HepG2 (cell line): Measurements from ENCODE around the gene OR1S1. TPM values are rescaled to one million over a fixed set of nuclear protein-coding genes. Genes with fewer than 3 reads are reported as not detected.

Source experiments
- ATAC-seq: fragments of 200-7000 bp; cut with Tn5 transposase; 3 replicates; pipeline ENCODE4 v1.9.1; 2020; ENCODE audit warnings: mild to moderate bottlenecking, moderate library complexity
- BruUV-seq: library from RNA; stranded (reverse); fragments of 400-500 nt; replicated peaks from 2 replicates; lab custom pipeline; 2021; lab: Mats Ljungman, UMichigan
- CTCF ChIA-PET: fragments of 300-600 bp; formaldehyde crosslinking; extraction: SDS; loops from one replicate; lab custom pipeline; 2021; ENCODE audit warnings: low total read pairs, inconsistent platforms, low intra/inter-chr PET ratio; lab: Yijun Ruan, JAX
- POLR2A ChIA-PET: fragments of 350-600 bp; sonication (Branson Sonifier 250); formaldehyde crosslinking; loops from one replicate; lab custom pipeline; 2020; ENCODE audit warnings: antibody characterized with exemption, inconsistent platforms; lab: Yijun Ruan, JAX
- DNase-seq: peaks from one replicate; pipeline ENCODE4 v3.0.0-alpha.2; 2015; ENCODE audit warnings: low spot score
- FAIRE-seq: peaks from 3 replicates; lab custom pipeline; 2011; peaks lifted over from hg19 to GRCh38; lab: Jason Lieb, UNC
- H2AFZ ChIP-seq: one replicate; pipeline ENCODE4 v1.6.1; 2011; ENCODE audit warnings: low read length, inconsistent platforms
- H3K27ac ChIP-seq: fragments of 300-600 bp; 3 replicates; pipeline ENCODE4 v1.8.0; 2011; ENCODE audit warnings: mixed run types, mild to moderate bottlenecking, mixed read lengths, low read length, inconsistent platforms; ENCODE audit not compliant: insufficient read depth; ENCODE audit errors: extremely low read length
- H3K27me3 ChIP-seq, 2 experiments: fragments of 200-600 bp in 1 of 2; 2 replicates in 1 of 2; 3 replicates in 1 of 2; pipeline versions ENCODE4 v1.6.0 to v1.8.0; 2011; ENCODE audit warnings: low read length in 2 of 2, mild to moderate bottlenecking in 2 of 2, moderate library complexity in 2 of 2, inconsistent platforms in 1 of 2; ENCODE audit not compliant: insufficient read depth in 2 of 2, control insufficient read depth in 1 of 2
- H3K36me3 ChIP-seq, 2 experiments: fragments of 200-600 bp in 1 of 2; replicated peaks in 1 of 2; 2 replicates in 1 of 2; 3 replicates in 1 of 2; pipeline versions ENCODE4 v1.5.1 to v1.8.0; 2011; ENCODE audit warnings: low read length in 2 of 2, inconsistent platforms in 1 of 2; ENCODE audit not compliant: insufficient read depth in 2 of 2, control insufficient read depth in 1 of 2
- H3K4me1 ChIP-seq: 2 replicates; pipeline ENCODE4 v1.5.1; 2012; ENCODE audit warnings: low read length, inconsistent platforms; ENCODE audit not compliant: insufficient read depth
- H3K4me2 ChIP-seq: 2 replicates; pipeline ENCODE4 v1.6.0; 2011; ENCODE audit warnings: low read depth, low read length, inconsistent platforms
- H3K4me3 ChIP-seq, 3 experiments: fragments of 200-600 bp in 1 of 3; sonication (generic), shearing (Covaris generic) in 1 of 3; replicated peaks in 1 of 3; 2 replicates each; pipeline ENCODE4 v1.5.1; 2011 to 2016; ENCODE audit warnings: low read length in 3 of 3, inconsistent platforms in 2 of 3, low read depth in 2 of 3, mild to moderate bottlenecking in 2 of 3, control low read depth in 1 of 3, mixed read lengths in 1 of 3; ENCODE audit not compliant: insufficient read depth in 1 of 3
- H3K79me2 ChIP-seq: one replicate; pipeline ENCODE4 v1.6.1; 2011; ENCODE audit warnings: low read length, inconsistent platforms; ENCODE audit not compliant: insufficient read depth
- H3K9ac ChIP-seq: 2 replicates; pipeline ENCODE4 v1.6.0; 2011; ENCODE audit warnings: mild to moderate bottlenecking, low read depth, low read length, inconsistent platforms; ENCODE audit not compliant: insufficient read depth
- H3K9me3 ChIP-seq: 2 replicates; pipeline ENCODE4 v1.5.1; 2012; ENCODE audit warnings: mild to moderate bottlenecking, low read length
- H4K20me1 ChIP-seq: 2 replicates; pipeline ENCODE4 v1.6.0; 2011; ENCODE audit warnings: inconsistent platforms, mild to moderate bottlenecking, low read length, moderate library complexity; ENCODE audit not compliant: insufficient read depth
- AFF4 ChIP-seq: sonication (generic); formaldehyde crosslinking; IDR thresholded peaks from 2 replicates; pipeline ENCODE4 v1.4.0; 2020; ENCODE audit warnings: missing genetic modification reagents
- CBFB ChIP-seq: sonication (generic); formaldehyde crosslinking; IDR thresholded peaks from 2 replicates; pipeline ENCODE4 v1.4.0; 2020; ENCODE audit warnings: missing genetic modification reagents
- EED ChIP-seq: sonication (generic); formaldehyde crosslinking; IDR thresholded peaks from 2 replicates; pipeline ENCODE4 v1.5.0; 2020; ENCODE audit warnings: mild to moderate bottlenecking, missing genetic modification reagents
- GATAD1 ChIP-seq: IDR thresholded peaks from 2 replicates; pipeline ENCODE4 v1.6.1; 2016; ENCODE audit warnings: missing genetic modification reagents, missing compliant biosample characterization
- GTF2F1 ChIP-seq: fragments of 150-350 bp; IDR thresholded peaks from 2 replicates; pipeline ENCODE4 v1.6.1; 2014; ENCODE audit warnings: low read length
- KDM5B ChIP-seq: sonication (generic); formaldehyde crosslinking; IDR thresholded peaks from 2 replicates; pipeline ENCODE4 v1.4.0; 2020; ENCODE audit warnings: missing genetic modification reagents, mild to moderate bottlenecking, borderline replicate concordance
- NFE2 ChIP-seq: sonication (generic); formaldehyde crosslinking; IDR thresholded peaks from 2 replicates; pipeline ENCODE4 v1.4.0; 2020; ENCODE audit warnings: missing genetic modification reagents
- NFIB ChIP-seq: sonication (generic); formaldehyde crosslinking; IDR thresholded peaks from 2 replicates; pipeline ENCODE4 v1.9.0; 2021; ENCODE audit warnings: missing genetic modification reagents, mild to moderate bottlenecking, borderline replicate concordance
- ZNF256 ChIP-seq: sonication (generic); formaldehyde crosslinking; conservative IDR thresholded peaks from 2 replicates; pipeline ENCODE4 v1.4.0; 2020; ENCODE audit warnings: missing genetic modification reagents
- ZNF543 ChIP-seq: sonication (generic); formaldehyde crosslinking; IDR thresholded peaks from 2 replicates; pipeline ENCODE4 v1.4.0; 2020; ENCODE audit warnings: mild to moderate bottlenecking, missing genetic modification reagents
- ZNF646 ChIP-seq: sonication (generic); formaldehyde crosslinking; IDR thresholded peaks from 2 replicates; pipeline ENCODE4 v1.9.0; 2021; ENCODE audit warnings: mild to moderate bottlenecking, missing genetic modification reagents
- ZNF7 ChIP-seq: IDR thresholded peaks from 2 replicates; pipeline ENCODE4 v1.6.1; 2016; ENCODE audit warnings: missing biosample characterization, missing genetic modification reagents
- ZNF740 ChIP-seq: sonication (generic); formaldehyde crosslinking; IDR thresholded peaks from 2 replicates; pipeline ENCODE4 v1.4.0; 2020; ENCODE audit warnings: missing genetic modification reagents
- WGBS: methylation state at CpG from one replicate; pipeline ENCODE4 v1.1.6; 2017; ENCODE audit warnings: low lambda C conversion rate; 5-methylcytosine and 5-hydroxymethylcytosine counted together
- in situ Hi-C: cut with HindIII; loops from 2 replicates; pipeline ENCODE4 v1.10.0; 2017; ENCODE audit warnings: low pct_unique_long_range_greater_than_20kb; ENCODE audit not compliant: extremely low pct_ligation_motif_present
- intact Hi-C: fragments of 100-400 bp; cut with micrococcal nuclease; formaldehyde crosslinking; loops from one replicate; pipeline ENCODE4 v1.10.0; 2022; ENCODE audit not compliant: unreplicated experiment
- polyA plus RNA-seq, 8 experiments: library from polyadenylated mRNA; depleted of rRNA in 3 of 8; stranded (reverse) in 7 of 8; unstranded in 1 of 8; fragments of >200 nt; fragmentation: Illumina TruSeq in 4 of 8; extraction: Trizol in 4 of 8; gene quantifications; 2 replicates each; pipeline versions ENCODE4 v1.2.1 to v1.2.3, GENCODE V29; 2011 to 2016; ENCODE audit warnings: low read depth in 4 of 8, missing spikeins in 1 of 8, mixed read lengths in 1 of 8; ENCODE audit not compliant: insufficient read depth in 1 of 8
- total RNA-seq, 5 experiments: library from RNA; depleted of rRNA; stranded (reverse); fragments of >200 nt; fragmentation: Illumina TruSeq; extraction: Trizol; gene quantifications; 2 replicates each; pipeline ENCODE4 v1.2.3, GENCODE V29; 2016; ENCODE audit warnings: low read depth in 1 of 5

The OR1S1 gene
- total and polyA plus RNA-seq, 2 of the 13 experiments (the other 11 are each of a cell fraction or from before 2014, with no cell fraction given): not detected

DNA sequence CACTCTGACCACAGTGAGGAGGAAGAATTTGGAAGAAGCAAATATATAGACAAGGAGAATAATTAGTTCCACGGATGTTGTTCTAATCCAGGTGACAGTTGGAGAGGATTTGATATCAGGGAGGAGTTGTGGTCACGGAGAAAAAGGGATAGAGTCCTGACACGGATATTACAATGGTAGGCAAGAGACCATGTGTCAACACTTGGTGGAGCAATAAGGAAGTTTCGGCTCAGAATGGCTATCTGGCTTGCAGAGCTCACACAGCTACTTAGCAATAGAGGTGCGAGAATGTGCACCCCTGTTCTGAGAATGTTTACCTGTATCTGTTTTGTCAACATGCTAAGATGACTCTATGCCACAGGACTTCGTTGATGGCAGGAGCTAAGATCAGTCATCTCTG, 34.1 kb upstream of the OR1S1 start:
- Histone ChIP-seq H3K9ac (no peak overlapping the region), H3K4me1 (peaks cover 14% of the 10 kb centered on the region; the same call in 1 of the 2 replicates), H3K36me3 (no peaks in the 10 kb centered on the region), H3K4me2 (no peak overlapping the region), H3K9me3 (no peaks in the 10 kb centered on the region), H3K79me2 (no peaks in the 10 kb centered on the region), H2AFZ (no peak overlapping the region), H3K27me3 (no peaks in the 10 kb centered on the region), H3K27ac (no peak overlapping the region), H3K4me3 (no peak overlapping the region), H4K20me1 (no peaks in the 10 kb centered on the region)
- intact Hi-C loops (no loop called here), in situ Hi-C loops (no loop called here)
- FAIRE-seq (no peak), DNase-seq (no peak), ATAC-seq (no peak)
- 46% methylated on average over 6 of the region's 6 CpGs for WGBS
- POLR2A ChIA-PET: no interaction called here
- TF ChIP-seq ZNF740 (no peak), ZNF256 (no peak), ZNF7 (CRISPR knock-in tag) (no peak), NFIB (CRISPR knock-in tag) (no peak), AFF4 (no peak), GATAD1 (CRISPR knock-in tag) (no peak), NFE2 (CRISPR knock-in tag) (no peak), KDM5B (CRISPR knock-in tag) (no peak), EED (CRISPR knock-in tag) (no peak), GTF2F1 (no peak), ZNF646 (CRISPR knock-in tag) (no peak), ZNF543 (CRISPR knock-in tag) (no peak), CBFB (CRISPR knock-in tag) (no peak)
- no TSS peak for BruUV-seq
- CTCF ChIA-PET: no interaction called here
